ENCODE data around the gene SENP5.

DNA sequence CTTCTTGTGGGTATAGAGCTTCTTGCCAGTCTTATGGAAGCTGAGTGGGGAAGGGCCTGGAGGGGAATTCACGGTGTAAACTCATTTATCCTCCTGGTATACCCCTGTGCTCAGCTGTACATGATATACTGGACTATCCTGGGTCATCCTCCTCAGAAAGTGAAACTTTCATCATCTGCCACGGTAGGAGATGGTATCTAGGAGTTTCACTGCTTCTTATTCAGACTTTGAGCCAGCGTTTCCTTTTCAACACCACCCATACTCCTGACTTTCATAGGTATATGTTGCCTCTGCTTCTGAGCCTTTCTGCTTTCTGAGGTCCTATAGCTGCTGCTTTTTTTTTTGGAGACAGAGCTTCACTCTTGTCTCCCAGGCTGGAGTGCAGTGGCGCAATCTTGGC is 15.6 kb downstream of the SENP5 start:
- TF ChIP-seq POLR2A (IDR thresholded peaks at IDR 0.05), result no peak
- TF ChIP-seq, protein P1, sequence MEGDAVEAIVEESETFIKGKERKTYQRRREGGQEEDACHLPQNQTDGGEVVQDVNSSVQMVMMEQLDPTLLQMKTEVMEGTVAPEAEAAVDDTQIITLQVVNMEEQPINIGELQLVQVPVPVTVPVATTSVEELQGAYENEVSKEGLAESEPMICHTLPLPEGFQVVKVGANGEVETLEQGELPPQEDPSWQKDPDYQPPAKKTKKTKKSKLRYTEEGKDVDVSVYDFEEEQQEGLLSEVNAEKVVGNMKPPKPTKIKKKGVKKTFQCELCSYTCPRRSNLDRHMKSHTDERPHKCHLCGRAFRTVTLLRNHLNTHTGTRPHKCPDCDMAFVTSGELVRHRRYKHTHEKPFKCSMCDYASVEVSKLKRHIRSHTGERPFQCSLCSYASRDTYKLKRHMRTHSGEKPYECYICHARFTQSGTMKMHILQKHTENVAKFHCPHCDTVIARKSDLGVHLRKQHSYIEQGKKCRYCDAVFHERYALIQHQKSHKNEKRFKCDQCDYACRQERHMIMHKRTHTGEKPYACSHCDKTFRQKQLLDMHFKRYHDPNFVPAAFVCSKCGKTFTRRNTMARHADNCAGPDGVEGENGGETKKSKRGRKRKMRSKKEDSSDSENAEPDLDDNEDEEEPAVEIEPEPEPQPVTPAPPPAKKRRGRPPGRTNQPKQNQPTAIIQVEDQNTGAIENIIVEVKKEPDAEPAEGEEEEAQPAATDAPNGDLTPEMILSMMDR (IDR thresholded peaks at IDR 0.05), result no peak
